NCI-H774 (cell line): ENCODE measurements around the gene C9orf43.
"Not testable (repeated sequence)": the region's sequence is repeated elsewhere in the genome, so short reads cannot be mapped to it uniquely, and the experiment has no call there.

ENCODE experiments used
- DNase-seq: peaks from one replicate; lab custom pipeline; 2025; lab: John Stamatoyannopoulos, UW

The C9orf43 gene

GRCh38 chr9:113381909-113382411 is 28.6 kb upstream of the C9orf43 start:
- DNase-seq: no peak

DNA sequence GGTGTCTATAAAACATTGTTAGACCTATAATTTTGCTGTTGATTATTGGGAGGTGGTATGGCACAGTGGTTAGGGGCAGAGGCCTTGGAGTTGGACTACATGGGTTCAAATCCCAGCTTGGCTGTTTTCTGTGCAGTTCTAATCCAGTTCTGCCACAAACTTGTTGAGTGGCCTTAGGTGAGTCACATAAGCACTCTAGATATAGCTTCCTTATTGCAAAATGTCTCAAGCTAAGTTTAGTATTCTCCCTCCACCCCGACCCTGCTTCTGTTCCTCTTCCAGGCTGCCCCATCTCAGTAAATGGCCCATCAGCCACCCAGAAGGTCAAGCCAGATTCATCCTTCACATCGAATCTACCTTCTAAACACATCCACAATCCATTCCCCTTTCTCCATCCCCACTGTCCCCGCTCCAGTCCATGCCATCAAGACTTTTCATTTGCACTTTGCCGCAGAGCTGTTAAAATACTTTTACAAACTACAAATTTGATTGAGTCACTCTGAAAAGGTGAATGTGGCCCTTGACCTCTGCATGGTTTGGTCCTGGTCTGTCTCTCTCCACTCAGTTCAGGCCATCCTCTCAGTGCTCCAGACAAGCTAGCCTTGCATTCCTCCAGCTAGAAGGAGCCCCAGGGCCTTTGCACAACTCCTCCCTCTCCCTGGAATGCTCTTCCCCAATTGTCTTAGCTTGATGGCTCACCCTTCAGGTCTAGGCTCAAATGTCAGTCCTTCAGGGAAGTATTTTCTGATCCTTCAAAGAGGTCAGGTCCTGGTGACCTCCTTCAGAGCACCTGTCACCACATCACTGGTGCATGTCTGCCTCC is 23.8 kb upstream of the C9orf43 start:
- no peak for DNase-seq

DNA sequence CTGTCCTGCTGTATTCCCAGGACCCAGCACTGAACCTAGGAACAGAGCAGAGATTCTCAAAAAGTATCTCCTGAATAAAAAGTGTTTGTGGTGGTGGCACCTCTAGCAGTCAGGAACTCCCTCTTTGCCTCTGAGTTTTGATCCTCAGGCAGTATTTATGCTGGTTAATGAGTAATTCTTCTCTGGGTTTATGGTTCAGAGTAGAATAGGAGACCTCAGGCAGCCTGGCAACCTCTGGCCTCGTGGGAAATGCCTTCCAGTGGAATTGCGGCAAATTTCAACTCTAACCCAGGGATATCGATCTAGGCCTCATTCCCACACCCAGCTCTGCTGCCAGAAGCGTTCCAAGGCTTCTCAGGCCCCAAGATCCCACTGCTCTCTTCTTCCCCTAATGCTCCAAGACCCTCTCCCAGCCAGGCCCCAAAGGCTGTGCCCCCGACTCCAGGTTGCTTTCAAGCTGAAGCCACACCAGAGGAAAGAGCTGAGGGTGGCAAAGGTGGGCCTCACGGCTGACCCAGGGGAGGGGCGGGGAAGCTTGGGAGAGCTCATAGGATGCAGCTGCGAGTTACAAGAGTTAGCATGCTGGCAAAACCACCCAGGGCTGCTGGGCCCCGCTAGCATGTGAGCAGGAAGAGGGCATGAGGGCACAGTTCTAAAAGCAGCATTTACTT is 22.9 kb upstream of the C9orf43 start:
- no peak for DNase-seq

DNA sequence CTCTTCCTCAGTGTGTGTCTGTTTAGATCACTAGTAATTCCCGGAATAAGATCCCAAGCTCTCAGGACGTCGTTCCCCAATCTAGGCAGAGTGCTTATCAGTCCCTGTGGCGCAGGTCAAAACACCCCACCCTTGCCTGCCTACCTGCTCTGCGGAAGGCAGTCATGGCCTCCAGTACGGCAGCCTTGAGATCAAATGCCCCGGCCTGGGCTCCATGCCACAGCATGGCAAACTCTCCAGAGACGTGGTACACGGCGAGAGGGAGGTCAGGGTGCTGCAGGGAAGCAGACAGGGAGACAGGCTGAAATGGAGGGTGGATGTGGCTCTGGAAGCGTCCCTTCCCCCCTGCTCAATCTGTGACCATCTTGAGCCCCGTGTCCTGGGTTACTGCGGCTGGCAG is 21.7 kb upstream of the C9orf43 start:
- no peak for DNase-seq

GRCh38 chr9:113389451-113389850 is 21.1 kb upstream of the C9orf43 start:
- DNase-seq: no peak

GRCh38 chr9:113390192-113390960 is 20.2 kb upstream of the C9orf43 start:
- DNase-seq: no peak

GRCh38 chr9:113391917-113392316 is 18.6 kb upstream of the C9orf43 start:
- no peak for DNase-seq

DNA sequence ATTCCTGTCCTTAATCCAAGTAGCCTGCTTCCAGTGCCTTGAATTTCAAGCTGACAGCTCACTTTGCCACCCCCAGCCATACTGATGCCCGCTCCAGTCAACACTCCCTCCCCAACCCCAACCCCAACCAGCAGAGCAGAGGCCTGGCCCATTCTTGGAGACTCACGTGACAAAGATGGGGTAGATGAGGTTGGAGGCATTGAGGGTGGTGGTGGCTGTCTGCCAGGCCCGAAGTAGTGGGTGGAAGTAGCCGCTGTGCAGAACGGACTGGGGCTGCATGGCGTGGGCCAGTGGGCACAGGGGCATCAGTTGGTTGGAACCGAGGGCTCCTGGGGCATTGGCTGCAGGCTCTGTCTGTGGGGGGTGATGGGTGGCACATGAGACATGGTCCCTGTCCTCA is 17.3 kb upstream of the C9orf43 start:
- DNase-seq: no peak

DNA sequence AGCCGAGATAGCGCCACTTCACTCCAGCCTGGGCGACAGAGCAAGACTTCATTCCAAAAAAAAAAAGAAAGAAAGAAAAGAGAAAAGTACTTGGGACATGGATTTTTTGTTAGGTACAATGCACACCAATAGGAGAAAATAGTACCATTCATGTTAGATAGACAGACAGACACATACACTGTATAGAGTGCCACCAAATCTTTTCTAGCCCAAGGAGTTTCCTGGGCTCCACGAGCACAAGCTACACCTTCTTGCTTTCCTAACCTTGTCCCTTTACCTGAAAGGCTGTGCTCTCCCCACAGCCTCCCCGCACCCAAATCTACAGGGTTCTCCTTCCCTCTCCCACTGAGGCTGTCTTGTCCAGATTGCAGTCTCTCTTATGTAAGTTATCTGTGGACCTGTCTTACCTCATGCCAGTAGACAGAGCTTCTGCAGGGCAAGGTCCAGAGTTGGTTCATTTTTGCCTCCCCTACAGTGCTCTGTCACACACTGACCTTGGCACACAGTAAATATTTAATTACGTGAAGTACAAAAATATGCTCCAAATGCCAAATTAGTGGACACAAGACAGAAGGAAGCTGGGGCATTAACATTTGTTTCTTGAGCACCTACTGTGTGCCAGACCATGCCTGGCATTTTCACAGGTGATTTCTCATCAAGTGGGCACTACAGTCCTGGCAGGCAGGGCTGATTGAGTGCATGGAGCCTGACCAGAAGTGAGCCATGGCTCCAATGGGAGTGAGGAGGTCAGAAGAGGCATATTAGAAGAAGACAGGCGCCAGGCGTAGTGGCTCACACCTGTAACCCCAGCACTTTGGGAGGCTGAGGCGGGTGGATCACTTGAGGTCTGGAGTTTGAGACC is 15.3 kb upstream of the C9orf43 start:
- DNase-seq: no peak

DNA sequence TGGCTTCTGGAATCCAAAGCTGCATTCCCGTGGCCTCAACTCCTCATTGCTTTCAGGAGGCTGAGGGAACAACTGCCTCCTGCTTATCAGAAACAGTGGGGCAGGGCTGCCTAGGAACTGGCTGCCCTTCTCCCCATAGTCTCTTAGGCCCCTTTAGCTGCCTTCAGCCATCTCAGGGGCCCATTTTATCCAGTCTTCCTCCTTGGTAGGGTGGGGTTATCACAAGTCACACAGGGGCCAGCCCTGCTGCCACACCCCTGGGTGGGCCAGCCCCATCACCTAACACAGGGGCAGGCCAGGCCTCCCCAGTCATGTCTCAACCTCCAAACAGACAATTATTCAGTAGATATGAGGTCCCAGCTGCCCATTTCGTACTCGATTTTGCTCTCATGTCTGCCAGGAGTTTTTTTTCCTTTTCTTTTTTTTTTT is 13.3 kb upstream of the C9orf43 start:
- DNase-seq: no peak

DNA sequence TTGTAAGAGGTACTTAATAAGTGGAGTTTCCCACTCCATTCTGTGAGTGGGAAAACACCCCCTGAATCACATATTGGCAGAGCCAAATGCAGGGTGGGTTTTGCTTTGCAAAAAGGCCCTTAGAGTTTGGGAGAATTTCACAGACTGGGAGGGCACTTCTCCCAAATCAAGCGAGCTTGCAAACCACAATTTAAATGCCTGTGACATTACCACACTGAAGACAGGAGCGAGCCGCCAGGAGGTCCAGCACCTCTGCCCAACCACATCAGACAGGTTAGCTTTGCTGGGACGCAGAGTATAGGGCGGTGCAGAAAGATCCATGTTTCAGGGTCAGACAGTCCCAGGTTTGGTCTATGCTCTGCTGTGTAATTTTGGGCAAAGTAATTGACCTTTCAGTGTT is 11.8 kb upstream of the C9orf43 start:
- no peak for DNase-seq

DNA sequence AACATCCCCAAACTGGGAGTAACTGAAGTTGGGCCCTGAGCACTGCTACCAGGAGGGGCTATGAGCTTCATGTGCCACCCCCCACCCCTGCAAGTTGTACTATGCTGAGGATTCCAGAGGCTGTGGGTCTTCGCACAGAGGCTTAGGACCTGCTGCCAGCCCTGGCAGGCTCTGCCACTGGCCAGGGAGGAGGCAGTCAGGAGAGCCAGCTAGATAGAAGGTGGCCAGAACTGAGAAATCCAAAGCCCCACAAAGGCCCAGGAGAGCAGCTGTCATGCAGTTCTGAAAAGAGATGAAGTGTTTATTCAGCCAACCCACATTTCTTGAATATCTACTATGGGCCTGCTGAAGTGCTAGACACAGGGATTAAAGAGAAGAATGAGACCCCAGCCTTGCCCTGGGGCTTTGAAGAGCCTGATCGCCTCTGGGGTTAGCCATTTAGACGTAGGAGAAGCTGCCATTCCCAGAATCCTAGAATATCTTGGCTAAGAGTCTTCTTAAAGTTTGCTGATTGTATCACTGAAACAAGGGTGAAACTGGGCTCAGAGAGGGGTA is 10.8 kb upstream of the C9orf43 start:
- no peak for DNase-seq

GRCh38 chr9:113401027-113401792 is 9.3 kb upstream of the C9orf43 start, which contains the start of gene ALAD:
TSS of gene ALAD (minus strand) at chr9:113401284. CDS start at chr9:113393559, 7,725 bp downstream.
- DNase-seq: peak; percentile 98

DNA sequence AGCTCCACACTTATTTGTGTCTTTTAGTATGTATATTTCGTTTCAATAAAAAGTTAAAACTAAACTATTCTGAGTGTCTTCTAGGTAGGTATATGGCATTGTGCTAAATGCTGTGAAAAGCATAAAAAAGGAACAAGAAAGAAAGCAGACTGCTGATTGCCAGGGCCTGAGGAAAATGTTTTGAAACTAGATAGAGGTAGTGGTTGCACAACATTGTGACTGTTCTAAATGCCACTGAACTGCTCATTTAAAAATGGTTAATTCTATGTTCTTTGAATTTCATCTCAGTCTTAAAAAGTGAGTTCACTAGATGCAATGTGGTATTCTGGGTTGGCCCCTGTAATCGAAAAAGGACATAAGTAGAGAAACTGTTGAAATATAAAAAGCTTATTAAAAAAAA is 6.9 kb upstream of the C9orf43 start:
- no peak for DNase-seq

DNA sequence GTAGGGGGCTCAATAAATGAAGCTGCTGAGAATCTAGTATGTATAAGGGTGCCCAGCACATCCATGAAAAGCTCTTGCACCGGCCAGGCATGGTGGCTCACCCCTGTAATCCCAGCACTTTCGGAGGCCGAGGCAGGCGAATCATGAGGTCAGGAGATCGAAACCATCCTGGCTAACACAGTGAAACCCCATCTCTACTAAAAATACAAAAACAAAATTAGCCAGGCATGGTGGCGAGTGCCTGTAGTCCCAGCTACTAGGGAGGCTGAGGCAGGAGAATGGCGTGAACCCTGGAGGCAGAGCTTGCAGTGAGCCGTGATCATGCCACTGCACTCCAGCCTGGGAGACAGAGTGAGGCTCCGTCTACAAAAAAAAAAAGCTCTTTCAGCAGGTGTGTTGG is 4.2 kb upstream of the C9orf43 start:
- not testable (repeated sequence) for DNase-seq

GRCh38 chr9:113406873-113407511 is 3.6 kb upstream of the C9orf43 start:
- peak; percentile 55 for DNase-seq

DNA sequence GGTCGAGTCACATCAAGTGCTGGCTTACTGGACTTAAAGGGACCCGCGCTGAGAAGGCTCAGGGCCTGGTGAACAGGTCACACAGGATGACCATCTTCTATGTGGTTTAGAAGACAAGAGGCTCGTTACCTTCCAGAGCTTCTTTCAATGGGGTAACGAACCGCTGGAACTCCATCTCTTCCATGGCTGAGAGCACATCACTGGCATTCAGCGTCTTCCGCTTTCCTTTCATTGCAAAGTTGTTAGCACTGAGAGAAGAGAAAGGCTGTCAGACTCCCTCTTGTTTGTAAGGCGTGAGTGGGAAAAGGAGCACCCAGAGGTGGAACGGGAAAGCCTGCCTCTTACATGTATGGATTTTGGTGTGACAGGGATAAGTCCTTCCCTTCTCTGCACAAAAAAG is 1.1 kb upstream of the C9orf43 start:
- DNase-seq: no peak

- DNase-seq: no peak
These were observed 702 bp upstream of the C9orf43 start for GRCh38 chr9:113409883-113410206.

DNA sequence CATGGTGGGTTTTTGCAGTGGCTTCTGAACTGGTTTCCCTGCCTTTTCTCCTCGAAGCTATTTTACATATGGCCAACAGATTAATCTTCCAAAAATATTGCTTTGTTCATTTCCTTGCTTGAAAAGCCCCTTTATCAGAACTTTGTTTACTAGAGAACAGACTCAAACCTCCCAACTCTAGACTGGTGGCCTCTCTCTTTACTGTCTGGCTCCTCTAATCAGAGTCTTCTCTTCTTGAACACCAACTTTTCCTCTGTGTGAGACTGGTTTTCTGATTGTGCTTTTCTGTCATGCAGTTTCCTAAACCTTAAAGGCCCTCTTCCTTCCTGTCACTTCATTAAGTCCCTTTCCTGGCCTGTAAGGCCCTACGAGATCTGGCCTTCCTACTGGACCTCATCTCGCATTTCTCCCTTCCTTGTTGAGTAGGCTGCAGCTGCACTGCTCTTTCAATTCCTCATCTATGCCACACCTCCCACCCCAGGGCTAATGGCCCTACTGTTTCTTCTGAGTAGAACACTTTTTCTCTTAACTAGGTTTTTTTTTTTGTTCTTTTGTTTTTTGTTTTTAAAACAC is 5.7 kb downstream of the C9orf43 start:
- DNase-seq: no peak

DNA sequence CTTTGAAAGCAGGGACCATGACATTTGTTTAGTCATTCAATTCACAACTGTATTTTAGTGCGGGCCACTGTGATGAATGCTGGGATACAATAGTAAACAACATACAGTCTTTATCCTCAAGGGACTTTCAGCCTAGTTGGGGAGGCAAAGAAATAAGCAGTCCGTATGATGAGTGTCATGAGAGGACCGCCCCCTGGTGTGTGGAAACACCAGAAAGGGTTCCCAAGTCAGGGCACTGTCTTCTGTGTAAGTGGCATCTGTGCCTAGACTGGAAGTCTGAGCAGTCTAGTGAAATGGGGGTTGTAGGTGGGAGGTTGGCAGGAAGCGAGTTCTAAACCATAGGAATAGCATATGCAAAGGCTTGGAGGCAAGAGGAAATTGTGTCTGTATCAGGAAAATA is 6.8 kb downstream of the C9orf43 start:
- no peak for DNase-seq
